ENCODE data around the gene ACKR1.

The ACKR1 gene

DNA sequence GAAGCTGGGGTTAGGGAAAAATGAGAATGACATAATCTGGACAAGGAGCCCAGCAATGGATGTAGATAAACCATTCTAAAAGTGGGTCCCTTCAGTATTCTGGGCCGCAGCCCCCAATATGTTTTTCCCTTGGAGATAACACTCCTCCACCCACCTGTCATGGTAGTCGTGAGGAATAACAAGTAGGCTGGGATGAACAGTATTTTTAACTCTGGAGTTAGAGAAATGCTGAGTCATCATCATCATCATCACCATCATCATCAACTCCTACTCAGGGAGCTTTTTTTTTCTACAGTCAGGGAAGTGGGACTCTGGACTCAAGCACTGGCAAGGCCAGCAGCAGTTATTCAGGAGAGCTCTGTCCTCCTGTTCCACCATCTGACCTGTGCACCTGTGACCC lies 20.5 kb upstream of the ACKR1 start:
- H3K4me3 ChIP-seq (ENCODE audit: low read length): no peak overlapping the region
- no peak for DNase-seq (ENCODE audit: low read depth, low spot score)

- DNase-seq (ENCODE audit: low read depth, low spot score): no peak
- H3K4me3 ChIP-seq (ENCODE audit: low read length): no peak overlapping the region
Observed at GRCh38 chr1:159185121-159185520, 19.6 kb upstream of the ACKR1 start.

DNA sequence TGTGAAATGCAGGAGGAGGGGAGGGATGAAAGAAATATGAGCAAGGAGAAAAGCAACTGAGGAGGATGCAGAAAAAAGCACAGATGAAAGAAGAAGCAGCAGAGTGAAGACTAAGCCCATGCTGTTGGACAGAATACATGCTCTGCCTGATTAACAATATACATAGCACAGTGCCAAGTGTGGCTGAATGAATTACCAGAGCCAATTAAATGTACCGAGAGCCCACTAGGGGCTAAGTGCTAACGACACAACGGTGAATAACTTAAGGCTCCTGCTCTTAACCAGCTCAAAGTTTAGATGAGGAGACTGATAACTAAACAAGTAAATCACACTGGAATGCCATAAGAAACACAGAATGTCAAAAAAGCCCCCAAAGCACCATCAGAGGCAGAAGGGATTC lies 17.6 kb upstream of the ACKR1 start:
- H3K4me3 ChIP-seq (ENCODE audit: low read length): no peak overlapping the region

GRCh38 chr1:159187647-159188374 lies 16.9 kb upstream of the ACKR1 start:
- no peak for DNase-seq (ENCODE audit: low read depth, low spot score)
- H3K4me3 ChIP-seq (ENCODE audit: low read length): no peak overlapping the region

More for the DNA sequence above, 17.6 kb upstream of the ACKR1 start:
- no peak for DNase-seq (ENCODE audit: low read depth, low spot score)

DNA sequence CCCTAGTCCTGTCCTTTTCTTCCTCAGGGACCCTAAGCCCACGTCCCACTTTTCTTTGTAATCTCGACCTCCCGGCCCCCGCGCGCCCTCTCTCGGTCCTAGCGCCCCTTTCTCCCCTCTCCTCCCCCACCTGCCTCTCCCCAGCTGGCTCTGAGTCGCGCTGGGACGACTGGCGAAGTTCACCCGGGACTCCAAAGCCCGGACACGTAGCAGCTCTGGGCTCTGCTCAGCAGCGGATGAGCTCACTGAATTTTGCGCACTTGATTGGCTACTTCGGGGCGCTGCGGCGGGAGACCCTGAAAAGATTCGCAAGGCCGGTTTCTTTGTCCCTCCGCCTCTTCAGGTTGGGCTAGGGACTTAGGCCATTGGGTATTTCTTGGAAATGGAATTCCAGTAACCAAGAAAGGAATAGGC lies 16.3 kb upstream of the ACKR1 start:
- H3K4me3 ChIP-seq (ENCODE audit: low read length): no peak overlapping the region
- DNase-seq (ENCODE audit: low read depth, low spot score): no peak

- DNase-seq (ENCODE audit: low read depth, low spot score): no peak
- no peak overlapping the region for H3K4me3 ChIP-seq (ENCODE audit: low read length)
Observed at GRCh38 chr1:159190441-159190840, 14.2 kb upstream of the ACKR1 start.

GRCh38 chr1:159196543-159196942 lies 8.1 kb upstream of the ACKR1 start:
- no peak overlapping the region for H3K4me3 ChIP-seq (ENCODE audit: low read length)
- DNase-seq (ENCODE audit: low read depth, low spot score): no peak

DNA sequence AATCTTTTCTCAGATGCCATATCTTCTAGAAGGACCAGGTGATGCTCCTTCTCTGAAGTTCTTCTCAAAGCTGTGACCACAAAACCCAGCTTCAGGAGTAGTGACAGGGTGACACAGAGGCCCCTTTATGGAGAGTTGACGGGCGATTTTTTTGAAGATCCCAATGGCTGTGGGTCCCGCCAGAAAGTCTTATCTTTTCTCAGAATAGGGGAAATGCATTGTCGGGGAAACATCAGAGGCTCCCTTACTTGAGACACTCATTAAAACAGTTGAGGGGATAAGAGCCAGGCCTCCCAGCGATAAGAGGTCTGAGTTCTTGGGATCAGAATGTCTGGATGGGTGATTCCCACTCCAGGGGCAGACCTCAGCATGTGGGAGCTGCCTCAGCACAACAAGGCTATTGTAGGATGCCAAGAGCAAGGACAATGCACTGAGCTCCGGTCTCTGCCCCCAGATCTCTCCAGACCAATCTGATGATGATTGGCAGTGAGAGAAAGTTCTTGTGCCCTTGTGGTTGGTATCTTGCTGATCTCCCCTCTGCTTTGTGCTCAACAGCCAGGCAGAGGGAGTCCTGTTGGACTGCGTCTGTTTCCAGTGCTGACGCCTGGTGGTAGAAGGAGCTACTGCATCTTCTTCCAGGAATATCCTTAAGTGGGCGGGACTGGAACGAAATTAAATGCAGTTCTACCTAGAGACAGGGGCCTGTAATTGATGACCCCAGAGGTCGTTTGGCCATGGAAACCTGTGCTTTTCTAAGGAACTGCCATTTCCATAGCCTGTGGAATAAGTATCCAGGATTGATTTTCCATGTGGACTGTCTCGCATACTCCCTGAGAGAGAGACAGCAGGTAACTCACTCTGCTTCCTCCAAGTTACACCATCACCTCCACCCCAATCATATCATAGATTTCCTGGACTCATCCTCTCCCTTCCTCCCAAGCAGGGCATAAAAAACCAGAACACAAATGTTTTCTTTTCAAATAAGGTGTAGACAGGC lies 6.8 kb upstream of the ACKR1 start:
- peak; percentile 67 for DNase-seq (ENCODE audit: low read depth, low spot score)

GRCh38 chr1:159199901-159200300 lies 4.8 kb upstream of the ACKR1 start:
- H3K4me3 ChIP-seq (ENCODE audit: low read length): no peak overlapping the region
- no peak for DNase-seq (ENCODE audit: low read depth, low spot score)

More for the DNA sequence above, 6.8 kb upstream of the ACKR1 start:
- H3K4me3 ChIP-seq (ENCODE audit: low read length): no peak overlapping the region

GRCh38 chr1:159200769-159201168 lies 3.9 kb upstream of the ACKR1 start:
- peak; percentile 36 for DNase-seq (ENCODE audit: low read depth, low spot score)
- no peak overlapping the region for H3K4me3 ChIP-seq (ENCODE audit: low read length)

DNA sequence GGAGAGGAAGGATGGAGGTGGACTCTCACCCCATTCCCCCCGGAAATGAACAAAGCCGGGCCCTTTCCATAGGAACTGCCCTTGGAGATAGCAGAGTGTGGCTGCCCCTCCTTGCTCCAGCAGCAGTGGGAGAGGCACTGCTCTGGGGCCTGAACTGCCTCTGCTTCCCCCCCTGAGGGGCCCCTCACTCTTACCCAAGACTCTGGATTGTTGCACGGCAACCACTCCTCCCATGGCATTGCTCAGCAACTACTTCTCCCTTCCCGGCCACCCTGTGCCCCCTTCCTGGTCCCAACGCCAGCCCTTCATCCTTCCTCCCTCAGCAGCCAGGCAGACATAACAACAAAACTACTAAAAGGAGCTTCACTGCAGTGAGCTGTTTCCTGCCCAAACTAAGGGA lies 3.0 kb upstream of the ACKR1 start:
- no peak for DNase-seq (ENCODE audit: low read depth, low spot score)
- no peak overlapping the region for H3K4me3 ChIP-seq (ENCODE audit: low read length)

GRCh38 chr1:159203610-159204009 lies 1.1 kb upstream of the ACKR1 start:
- DNase-seq (ENCODE audit: low read depth, low spot score): no peak
- no peak overlapping the region for H3K4me3 ChIP-seq (ENCODE audit: low read length)

- H3K4me3 ChIP-seq (ENCODE audit: low read length): no peak overlapping the region
- no peak for DNase-seq (ENCODE audit: low read depth, low spot score)
Observed at GRCh38 chr1:159205225-159205624, 550 bp downstream of the ACKR1 start.

DNA sequence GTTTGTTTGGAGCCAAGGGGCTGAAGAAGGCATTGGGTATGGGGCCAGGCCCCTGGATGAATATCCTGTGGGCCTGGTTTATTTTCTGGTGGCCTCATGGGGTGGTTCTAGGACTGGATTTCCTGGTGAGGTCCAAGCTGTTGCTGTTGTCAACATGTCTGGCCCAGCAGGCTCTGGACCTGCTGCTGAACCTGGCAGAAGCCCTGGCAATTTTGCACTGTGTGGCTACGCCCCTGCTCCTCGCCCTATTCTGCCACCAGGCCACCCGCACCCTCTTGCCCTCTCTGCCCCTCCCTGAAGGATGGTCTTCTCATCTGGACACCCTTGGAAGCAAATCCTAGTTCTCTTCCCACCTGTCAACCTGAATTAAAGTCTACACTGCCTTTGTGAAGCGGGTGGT lies 1.4 kb downstream of the ACKR1 start:
- no peak overlapping the region for H3K4me3 ChIP-seq (ENCODE audit: low read length)
- DNase-seq (ENCODE audit: low read depth, low spot score): no peak

GRCh38 chr1:159207080-159207479 lies 2.4 kb downstream of the ACKR1 start:
- DNase-seq (ENCODE audit: low read depth, low spot score): no peak
- H3K4me3 ChIP-seq (ENCODE audit: low read length): no peak overlapping the region

- DNase-seq (ENCODE audit: low read depth, low spot score): no peak
- no peak overlapping the region for H3K4me3 ChIP-seq (ENCODE audit: low read length)
Observed at GRCh38 chr1:159207774-159208173, 3.1 kb downstream of the ACKR1 start.

GRCh38 chr1:159208175-159208825 lies 3.6 kb downstream of the ACKR1 start:
- DNase-seq (ENCODE audit: low read depth, low spot score): no peak
- H3K4me3 ChIP-seq (ENCODE audit: low read length): no peak overlapping the region

- H3K4me3 ChIP-seq (ENCODE audit: low read length): no peak overlapping the region
- DNase-seq (ENCODE audit: low read depth, low spot score): no peak
Observed at GRCh38 chr1:159209061-159209460, 4.4 kb downstream of the ACKR1 start.

GRCh38 chr1:159211331-159212136 lies 6.9 kb downstream of the ACKR1 start:
- no peak overlapping the region for H3K4me3 ChIP-seq (ENCODE audit: low read length)
- DNase-seq (ENCODE audit: low read depth, low spot score): peak; percentile 36

All from Jurkat, Clone E6-1 (cell line).